UCSD-AML1 (cell line): ENCODE measurements around the gene CCL15.
"Not testable (repeated sequence)": the region's sequence is repeated elsewhere in the genome, so short reads cannot be mapped to it uniquely, and the experiment has no call there.

Experiments
- DNase-seq: peaks from one replicate; lab custom pipeline; 2025; ENCODE audit not compliant: unreplicated experiment; lab: John Stamatoyannopoulos, UW

CCL15 gene

GRCh38 chr17:35995346-35995745, 6.0 kb downstream of the CCL15 start:
- DNase-seq = not testable (repeated sequence)

- DNase-seq = no peak
These were observed 10.3 kb downstream of the CCL15 start for GRCh38 chr17:35991075-35991474.

DNA sequence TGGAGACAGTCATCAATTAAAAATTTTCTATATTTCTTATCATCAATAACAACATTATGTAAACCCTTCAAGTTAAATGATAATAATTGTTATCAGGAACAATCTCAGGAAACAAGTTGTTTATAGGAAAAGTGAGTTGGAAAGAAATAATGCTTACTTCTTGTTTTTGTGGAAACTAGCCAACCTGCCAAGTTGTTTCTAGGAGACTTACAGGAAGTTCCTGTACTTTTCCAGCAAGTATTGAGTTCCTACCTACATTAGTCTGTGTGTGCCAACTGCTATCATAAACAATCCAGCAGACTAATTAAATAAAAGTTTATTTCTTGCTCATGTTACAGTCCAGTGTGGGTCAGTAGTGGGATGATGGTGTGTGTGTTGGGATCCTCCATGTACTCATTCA, 13.2 kb downstream of the CCL15 start:
- no peak for DNase-seq

- no peak for DNase-seq
These were observed 14.7 kb downstream of the CCL15 start, which contains the start of gene CCL14 for GRCh38 chr17:35986643-35987042. Gene CCL14, minus strand, starts transcription at chr17:35986729. Its CDS starts 80 bp downstream, at chr17:35986649.

- no peak for DNase-seq
These were observed 17.2 kb downstream of the CCL15 start for GRCh38 chr17:35984140-35984539.

GRCh38 chr17:35982409-35983191, 18.8 kb downstream of the CCL15 start:
- DNase-seq = no peak

GRCh38 chr17:35981908-35982330, 19.4 kb downstream of the CCL15 start:
- no peak for DNase-seq

DNA sequence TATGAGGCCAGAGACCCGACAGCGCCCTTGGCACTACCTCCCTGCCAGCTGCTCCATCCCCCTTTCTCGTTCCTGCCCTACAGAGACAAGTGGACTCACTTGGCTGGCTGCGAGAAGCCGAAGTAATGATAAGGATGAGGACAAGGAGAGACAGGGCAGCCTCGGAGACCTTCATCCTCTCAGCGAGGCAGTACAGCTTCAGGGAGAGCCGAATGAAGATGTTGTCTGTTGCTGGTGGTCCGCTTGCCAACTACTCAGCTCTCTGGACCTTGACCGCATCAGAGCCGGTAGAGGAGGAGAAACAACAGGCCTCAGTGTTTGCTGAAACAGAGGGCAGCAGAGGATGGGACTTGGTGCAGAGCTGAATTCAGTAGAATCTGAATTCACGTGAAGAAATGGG, 20.1 kb downstream of the CCL15 start, which contains the start of gene CCL16:
CCL16 (minus strand) TSS at position 252 of the 400 bp plus-strand sequence; CDS start at position 175, 77 bp downstream.
- DNase-seq = no peak

DNA sequence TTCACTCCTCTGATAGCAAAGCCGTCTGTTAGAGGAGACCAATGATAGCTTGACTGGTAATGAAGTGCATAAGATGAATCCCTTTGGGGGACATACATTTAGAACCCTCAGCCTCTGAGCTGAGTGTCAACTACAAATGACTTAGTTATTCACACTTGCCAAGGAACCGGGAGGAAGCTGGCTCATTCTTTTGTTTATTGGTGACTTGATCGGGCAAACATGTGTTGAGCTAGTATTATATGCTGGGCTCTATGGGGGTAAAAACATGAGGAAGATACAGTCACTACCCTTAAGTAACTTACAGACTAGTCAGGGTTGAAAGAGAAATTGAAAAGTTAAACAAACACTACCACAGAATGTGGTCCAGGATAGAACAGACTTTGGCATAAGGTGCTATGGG, 23.0 kb downstream of the CCL15 start:
- no peak for DNase-seq

GRCh38 chr17:35977509-35977908, 23.8 kb downstream of the CCL15 start:
- DNase-seq = no peak

GRCh38 chr17:35973333-35974260, 27.8 kb downstream of the CCL15 start:
- no peak for DNase-seq

GRCh38 chr17:35972945-35973332, 28.4 kb downstream of the CCL15 start:
- no peak for DNase-seq

DNA sequence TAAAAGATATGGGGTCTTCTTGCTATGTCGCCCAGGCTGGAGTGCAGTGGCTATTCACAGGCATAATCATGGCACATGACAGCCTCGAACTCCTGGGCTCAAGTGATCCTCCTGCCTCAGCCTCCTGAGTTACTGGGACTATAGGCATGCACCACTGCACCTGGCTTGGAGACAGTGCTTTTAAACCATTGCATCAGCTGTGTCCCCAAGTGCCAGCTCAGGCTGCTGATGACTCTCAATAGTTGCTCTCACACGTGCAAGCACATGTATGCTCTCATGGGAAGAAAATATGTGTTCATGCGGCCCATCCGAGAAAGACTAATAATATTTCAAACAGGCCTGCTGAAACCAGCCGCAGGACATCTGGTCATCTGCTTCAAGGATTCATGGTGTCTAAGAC, 28.8 kb downstream of the CCL15 start:
- DNase-seq = no peak

DNA sequence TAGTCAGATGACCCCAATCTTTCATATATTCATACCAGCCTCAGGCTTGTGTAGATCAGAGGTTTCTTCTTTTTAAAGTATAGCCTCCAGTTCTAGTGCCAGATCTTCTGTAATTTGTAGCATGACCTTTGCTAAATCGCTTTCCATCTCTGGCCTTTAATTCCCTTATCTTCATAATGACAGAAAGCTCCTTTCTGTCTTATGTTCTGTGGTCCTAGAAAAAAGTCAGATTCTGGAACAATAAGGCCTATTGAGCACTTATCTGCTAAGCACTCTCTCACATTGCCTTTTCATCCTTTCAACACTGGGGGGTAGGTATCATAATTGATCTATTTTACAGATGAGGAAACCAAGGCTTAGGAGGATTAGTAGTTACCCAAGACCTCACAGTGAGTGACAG, 29.3 kb downstream of the CCL15 start:
- DNase-seq = no peak

- DNase-seq = peak; percentile 44
These were observed 31.6 kb downstream of the CCL15 start for GRCh38 chr17:35969558-35970380.

DNA sequence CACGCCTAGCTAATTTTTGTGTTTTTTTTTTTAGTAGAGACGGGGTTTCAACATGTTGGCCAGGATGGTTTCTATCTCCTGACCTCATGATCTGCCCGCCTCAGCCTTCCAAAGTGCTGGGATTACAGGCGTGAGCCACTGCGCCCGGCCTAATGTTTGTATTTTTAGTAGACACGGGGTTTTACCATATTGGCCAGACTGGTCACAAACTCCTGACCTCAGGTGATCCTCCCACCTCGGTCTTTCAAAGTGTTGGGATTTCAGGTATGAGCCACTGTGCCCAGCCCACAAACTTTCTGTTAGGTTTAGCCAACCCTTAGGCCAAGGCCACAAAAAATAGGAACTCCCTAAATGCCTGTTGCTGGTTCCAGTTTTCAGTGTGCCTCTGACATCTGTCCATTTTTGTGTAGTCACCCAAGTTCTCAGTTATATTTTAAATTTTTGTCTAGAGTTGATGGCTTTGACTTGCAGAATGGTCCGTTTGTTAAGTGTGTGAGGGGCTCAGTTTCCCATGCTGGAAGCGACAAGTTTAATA, 32.8 kb downstream of the CCL15 start:
- no peak for DNase-seq

DNA sequence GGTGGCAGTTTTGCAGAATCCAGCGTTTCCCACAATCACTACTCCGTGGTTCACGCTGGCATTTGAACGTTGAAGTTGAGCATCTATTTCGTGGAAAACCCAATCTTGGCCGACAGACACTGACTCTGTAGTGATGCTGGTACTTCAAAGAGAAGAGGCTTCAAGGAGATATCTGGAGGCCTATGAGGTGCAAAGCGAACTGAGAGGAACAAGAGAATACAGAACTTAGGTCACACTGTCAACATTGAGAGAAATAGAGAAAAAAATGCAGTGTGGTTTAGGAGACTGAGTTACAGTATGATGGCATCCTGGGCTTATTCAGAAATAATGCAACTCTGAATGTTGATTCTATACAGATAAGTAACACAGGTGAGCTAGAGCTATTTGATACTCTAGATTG, 36.1 kb downstream of the CCL15 start:
- no peak for DNase-seq

DNA sequence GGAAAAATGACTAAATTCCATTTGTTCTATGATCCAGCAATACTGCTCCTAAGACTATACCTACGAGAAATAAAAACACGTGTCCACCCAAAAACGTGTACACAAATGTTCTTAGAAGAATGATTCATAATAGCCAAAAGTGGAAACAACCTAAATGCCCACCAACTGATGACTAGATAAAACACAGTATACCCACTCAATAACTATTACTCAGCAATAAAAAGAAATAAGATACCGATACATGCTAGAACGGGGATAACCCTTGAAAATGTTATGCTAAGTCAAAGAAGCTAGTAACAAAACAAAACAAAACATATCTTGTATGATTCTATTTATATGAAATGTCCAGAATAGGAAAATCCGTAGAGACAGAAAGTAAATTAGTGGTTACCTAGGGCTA, 37.7 kb downstream of the CCL15 start:
- no peak for DNase-seq

DNA sequence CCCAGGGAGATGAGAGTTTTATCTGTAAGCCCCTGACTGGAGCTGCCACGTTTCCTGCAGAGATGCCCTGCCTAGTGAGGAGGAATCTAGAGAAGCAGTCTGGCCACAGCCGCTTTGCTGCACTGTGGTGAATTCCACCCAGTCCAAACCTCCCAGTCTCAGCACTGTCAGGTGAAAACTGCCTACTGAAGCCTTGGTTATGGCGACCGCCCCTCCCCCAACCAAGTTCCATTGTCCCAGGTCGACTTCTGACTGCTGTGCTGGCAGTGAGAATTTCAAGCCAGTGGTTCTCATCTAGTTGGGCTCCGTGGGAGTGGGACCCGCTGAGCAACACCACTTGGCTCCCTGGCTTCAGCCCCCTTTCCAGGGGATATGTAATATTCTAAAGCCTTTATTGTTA, 47.6 kb downstream of the CCL15 start:
- DNase-seq = no peak

DNA sequence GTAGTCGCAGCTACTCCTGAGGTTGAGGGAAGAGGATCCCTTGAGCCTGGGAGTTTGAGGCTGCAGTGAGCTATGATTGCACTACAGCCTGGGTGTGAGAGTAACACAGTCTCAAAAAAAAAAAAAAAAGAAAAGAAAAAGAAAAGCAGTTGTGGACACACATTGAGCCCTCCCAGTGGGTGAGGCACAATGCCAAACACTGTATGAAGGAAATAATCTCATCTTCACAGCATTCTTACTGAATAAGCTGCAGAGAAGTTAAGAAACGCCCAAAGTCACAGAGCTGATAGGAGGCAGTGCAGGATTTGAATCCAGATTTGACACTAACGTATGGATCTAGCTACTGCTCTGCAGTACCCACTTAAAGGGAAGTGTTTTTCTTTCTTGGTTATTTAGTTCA, 52.0 kb downstream of the CCL15 start:
- no peak for DNase-seq

DNA sequence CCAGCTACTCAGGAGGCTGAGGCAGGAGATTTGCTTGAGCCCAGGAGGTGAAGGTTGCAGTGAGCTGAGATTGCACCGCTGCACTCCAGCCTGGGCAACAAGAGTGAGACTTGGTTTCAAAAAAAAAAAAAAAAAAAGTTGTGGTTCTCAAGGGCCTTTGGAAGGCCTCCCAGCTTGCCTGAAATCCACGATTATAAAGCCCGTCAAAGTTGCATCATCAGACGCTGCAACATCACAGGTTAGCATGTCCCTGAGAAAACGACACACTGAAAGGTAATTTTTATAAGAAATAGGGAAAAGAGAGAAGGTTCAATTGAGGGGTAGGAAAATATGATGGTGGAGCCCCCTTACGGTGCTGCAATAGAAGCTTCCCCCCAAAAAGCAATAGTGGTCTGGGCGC, 53.3 kb downstream of the CCL15 start:
- no peak for DNase-seq
